ENCODE data around the gene CACNA1F.

CACNA1F gene

GRCh38 chrX:49177338-49177833 lies 55.8 kb downstream of the CACNA1F start (continued):
- TF ChIP-seq, protein P1, sequence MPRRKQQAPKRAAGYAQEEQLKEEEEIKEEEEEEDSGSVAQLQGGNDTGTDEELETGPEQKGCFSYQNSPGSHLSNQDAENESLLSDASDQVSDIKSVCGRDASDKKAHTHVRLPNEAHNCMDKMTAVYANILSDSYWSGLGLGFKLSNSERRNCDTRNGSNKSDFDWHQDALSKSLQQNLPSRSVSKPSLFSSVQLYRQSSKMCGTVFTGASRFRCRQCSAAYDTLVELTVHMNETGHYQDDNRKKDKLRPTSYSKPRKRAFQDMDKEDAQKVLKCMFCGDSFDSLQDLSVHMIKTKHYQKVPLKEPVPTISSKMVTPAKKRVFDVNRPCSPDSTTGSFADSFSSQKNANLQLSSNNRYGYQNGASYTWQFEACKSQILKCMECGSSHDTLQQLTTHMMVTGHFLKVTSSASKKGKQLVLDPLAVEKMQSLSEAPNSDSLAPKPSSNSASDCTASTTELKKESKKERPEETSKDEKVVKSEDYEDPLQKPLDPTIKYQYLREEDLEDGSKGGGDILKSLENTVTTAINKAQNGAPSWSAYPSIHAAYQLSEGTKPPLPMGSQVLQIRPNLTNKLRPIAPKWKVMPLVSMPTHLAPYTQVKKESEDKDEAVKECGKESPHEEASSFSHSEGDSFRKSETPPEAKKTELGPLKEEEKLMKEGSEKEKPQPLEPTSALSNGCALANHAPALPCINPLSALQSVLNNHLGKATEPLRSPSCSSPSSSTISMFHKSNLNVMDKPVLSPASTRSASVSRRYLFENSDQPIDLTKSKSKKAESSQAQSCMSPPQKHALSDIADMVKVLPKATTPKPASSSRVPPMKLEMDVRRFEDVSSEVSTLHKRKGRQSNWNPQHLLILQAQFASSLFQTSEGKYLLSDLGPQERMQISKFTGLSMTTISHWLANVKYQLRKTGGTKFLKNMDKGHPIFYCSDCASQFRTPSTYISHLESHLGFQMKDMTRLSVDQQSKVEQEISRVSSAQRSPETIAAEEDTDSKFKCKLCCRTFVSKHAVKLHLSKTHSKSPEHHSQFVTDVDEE (CRISPR knock-in tag; IDR thresholded peaks at IDR 0.05), result no peak
- TF ChIP-seq ZFP3 (CRISPR knock-in tag; IDR thresholded peaks at IDR 0.05) (no peak), ISL1 (CRISPR knock-in tag; IDR thresholded peaks at IDR 0.05) (no peak), CSDC2 (CRISPR knock-in tag; IDR thresholded peaks at IDR 0.05) (no peak), ZFP30 (CRISPR knock-in tag; IDR thresholded peaks at IDR 0.05) (no peak), ZNF70 (CRISPR knock-in tag; IDR thresholded peaks at IDR 0.05) (no peak), GLIS3 (CRISPR knock-in tag; IDR thresholded peaks at IDR 0.05) (no peak), RARB (CRISPR knock-in tag; IDR thresholded peaks at IDR 0.05) (no peak), PPARA (CRISPR knock-in tag; IDR thresholded peaks at IDR 0.05; ENCODE audit: borderline replicate concordance) (no peak), BACH2 (CRISPR knock-in tag; IDR thresholded peaks at IDR 0.05; ENCODE audit: borderline replicate concordance) (no peak)

DNA sequence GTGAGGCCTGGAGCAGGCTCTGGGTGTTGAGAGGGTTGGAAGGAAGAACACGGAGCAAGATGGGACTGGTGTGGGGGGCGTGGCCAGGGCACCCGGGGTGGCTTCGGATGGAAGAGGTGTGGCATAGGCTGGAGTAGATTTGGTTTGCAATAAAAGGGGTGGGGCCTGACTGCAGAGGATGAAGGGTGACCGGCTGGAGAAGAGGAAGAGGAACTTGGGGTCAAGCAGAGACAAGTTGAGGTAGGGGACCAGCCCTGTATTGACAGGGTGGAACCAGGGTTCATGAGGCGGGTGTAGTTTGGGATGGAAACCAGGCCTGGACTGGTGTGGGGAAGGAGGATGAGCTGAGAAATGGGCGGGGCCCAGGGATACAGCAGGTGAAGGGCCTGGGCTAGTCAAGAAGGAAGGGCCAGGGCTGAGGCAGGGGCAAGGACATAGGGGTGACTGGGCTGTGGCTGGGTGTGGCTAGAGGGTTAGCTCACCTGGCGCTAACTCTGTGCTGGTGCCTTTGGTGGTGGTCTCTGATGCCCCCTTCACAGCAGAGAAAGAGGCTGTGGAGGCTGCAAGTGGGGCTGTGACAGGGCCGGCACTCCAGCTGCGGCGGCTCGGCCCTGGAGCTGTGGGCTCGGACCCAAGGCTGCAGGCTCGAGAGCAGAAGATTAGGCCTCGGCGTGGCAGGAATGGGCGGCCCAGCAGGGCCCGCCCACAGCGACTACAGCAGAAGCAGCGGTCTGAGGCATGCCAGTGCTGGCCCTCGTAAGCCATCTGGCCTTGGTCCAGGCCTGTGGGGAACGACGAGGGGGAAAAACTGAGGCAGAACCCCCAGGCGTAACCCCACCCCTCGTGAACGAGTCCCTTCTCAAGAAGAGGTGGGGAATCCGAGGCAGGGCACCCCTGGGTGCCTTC lies 56.5 kb downstream of the CACNA1F start:
- ATAC-seq, result no peak
- TF ChIP-seq, protein P1 (CRISPR knock-in tag; IDR thresholded peaks at IDR 0.05), result no peak
- TF ChIP-seq ARNTL (CRISPR knock-in tag; IDR thresholded peaks at IDR 0.05; ENCODE audit: borderline replicate concordance, low read depth), result no peak

GRCh38 chrX:49175435-49176274 lies 57.5 kb downstream of the CACNA1F start:
- TF ChIP-seq, protein P1 (CRISPR knock-in tag; IDR thresholded peaks at IDR 0.05), result no peak
- no peak for TF ChIP-seq ESRRG (CRISPR knock-in tag; IDR thresholded peaks at IDR 0.05)
- no peak for TF ChIP-seq ZC3H10 (CRISPR knock-in tag; IDR thresholded peaks at IDR 0.05)
- TF ChIP-seq ZFP30 (CRISPR knock-in tag; IDR thresholded peaks at IDR 0.05), result no peak
- no peak for TF ChIP-seq RARB (CRISPR knock-in tag; IDR thresholded peaks at IDR 0.05)
- TF ChIP-seq, protein P2, sequence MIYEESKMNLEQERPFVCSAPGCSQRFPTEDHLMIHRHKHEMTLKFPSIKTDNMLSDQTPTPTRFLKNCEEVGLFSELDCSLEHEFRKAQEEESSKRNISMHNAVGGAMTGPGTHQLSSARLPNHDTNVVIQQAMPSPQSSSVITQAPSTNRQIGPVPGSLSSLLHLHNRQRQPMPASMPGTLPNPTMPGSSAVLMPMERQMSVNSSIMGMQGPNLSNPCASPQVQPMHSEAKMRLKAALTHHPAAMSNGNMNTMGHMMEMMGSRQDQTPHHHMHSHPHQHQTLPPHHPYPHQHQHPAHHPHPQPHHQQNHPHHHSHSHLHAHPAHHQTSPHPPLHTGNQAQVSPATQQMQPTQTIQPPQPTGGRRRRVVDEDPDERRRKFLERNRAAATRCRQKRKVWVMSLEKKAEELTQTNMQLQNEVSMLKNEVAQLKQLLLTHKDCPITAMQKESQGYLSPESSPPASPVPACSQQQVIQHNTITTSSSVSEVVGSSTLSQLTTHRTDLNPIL (CRISPR knock-in tag; IDR thresholded peaks at IDR 0.05; ENCODE audit: low read depth), result no peak
- no peak for TF ChIP-seq ZNF8 (CRISPR knock-in tag; IDR thresholded peaks at IDR 0.05)
- TF ChIP-seq TOX (CRISPR knock-in tag; IDR thresholded peaks at IDR 0.05; ENCODE audit: borderline replicate concordance), result no peak
- TF ChIP-seq BACH2 (CRISPR knock-in tag; IDR thresholded peaks at IDR 0.05; ENCODE audit: borderline replicate concordance), result no peak
- TF ChIP-seq OSR1 (CRISPR knock-in tag; IDR thresholded peaks at IDR 0.05), result no peak
- no peak for TF ChIP-seq ZFP3 (CRISPR knock-in tag; IDR thresholded peaks at IDR 0.05)
- TF ChIP-seq, protein P3, sequence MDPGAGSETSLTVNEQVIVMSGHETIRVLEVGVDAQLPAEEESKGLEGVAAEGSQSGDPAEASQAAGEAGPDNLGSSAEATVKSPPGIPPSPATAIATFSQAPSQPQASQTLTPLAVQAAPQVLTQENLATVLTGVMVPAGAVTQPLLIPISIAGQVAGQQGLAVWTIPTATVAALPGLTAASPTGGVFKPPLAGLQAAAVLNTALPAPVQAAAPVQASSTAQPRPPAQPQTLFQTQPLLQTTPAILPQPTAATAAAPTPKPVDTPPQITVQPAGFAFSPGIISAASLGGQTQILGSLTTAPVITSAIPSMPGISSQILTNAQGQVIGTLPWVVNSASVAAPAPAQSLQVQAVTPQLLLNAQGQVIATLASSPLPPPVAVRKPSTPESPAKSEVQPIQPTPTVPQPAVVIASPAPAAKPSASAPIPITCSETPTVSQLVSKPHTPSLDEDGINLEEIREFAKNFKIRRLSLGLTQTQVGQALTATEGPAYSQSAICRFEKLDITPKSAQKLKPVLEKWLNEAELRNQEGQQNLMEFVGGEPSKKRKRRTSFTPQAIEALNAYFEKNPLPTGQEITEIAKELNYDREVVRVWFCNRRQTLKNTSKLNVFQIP (CRISPR knock-in tag; IDR thresholded peaks at IDR 0.05; ENCODE audit: borderline replicate concordance, low read depth), result no peak
- TF ChIP-seq TCF4 (CRISPR knock-in tag; IDR thresholded peaks at IDR 0.05; ENCODE audit: borderline replicate concordance), result no peak
- ATAC-seq, result no peak

Data from SK-N-SH treated with all-trans-retinoic acid at 6 μM for 48 hours (cell line).